HL-60 (cell line): ENCODE results near the gene NR2F1-AS1.

ENCODE experiments used
- GABPA ChIP-seq: IDR thresholded peaks from 2 replicates; pipeline ENCODE4 v1.6.1; 2012; ENCODE audit warnings: low read depth
- POLR2AphosphoS5 ChIP-seq: IDR thresholded peaks from 2 replicates; pipeline ENCODE4 v1.6.1; 2012; ENCODE audit warnings: low read depth
- TF ChIP-seq, protein P1 (sequence below): IDR thresholded peaks from one replicate; pipeline ENCODE4 v1.5.1; 2011; ENCODE audit warnings: low read length, control low read depth, inconsistent platforms; ENCODE audit not compliant: insufficient read depth
- TF ChIP-seq, protein P2 (sequence below): IDR thresholded peaks from 2 replicates; pipeline ENCODE4 v1.6.1; 2012; ENCODE audit warnings: low read depth; ENCODE audit not compliant: insufficient replicate concordance

DNA sequence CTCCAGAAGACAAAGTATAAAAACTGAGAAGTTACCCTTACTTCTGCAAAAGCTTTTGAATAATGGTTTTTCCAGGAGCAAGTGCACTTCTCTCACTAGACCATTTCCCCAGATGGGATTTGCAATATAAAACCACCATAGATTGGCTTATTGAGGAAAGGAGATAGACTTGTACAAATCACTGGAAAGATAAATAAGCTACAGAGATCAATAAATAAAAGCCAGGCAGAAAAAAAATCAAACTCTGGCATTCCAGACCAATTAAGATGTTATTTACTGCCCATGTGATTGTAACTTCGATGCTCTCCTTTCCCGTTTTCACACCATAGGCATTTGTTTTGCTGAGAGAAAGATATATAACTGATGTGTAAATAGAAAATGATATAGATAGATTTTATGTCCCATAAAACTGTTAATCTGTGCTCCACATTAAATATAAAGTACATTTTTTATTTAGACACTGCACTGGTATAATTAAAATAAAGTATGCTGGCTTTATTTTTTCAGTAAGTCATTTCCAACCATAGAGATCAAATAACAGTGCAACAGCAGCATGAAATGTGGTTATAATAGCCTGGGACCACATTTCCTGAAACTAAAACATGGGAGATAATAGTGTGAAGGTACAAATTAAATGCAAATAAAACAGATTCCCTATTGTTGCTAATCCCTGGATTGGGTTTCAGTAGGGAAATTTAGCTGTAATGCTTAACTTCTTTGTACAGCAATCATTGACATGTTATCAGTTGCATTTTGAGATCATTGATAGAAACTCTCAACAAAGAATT is 177.7 kb downstream of the NR2F1-AS1 start:
- TF ChIP-seq, protein P1, sequence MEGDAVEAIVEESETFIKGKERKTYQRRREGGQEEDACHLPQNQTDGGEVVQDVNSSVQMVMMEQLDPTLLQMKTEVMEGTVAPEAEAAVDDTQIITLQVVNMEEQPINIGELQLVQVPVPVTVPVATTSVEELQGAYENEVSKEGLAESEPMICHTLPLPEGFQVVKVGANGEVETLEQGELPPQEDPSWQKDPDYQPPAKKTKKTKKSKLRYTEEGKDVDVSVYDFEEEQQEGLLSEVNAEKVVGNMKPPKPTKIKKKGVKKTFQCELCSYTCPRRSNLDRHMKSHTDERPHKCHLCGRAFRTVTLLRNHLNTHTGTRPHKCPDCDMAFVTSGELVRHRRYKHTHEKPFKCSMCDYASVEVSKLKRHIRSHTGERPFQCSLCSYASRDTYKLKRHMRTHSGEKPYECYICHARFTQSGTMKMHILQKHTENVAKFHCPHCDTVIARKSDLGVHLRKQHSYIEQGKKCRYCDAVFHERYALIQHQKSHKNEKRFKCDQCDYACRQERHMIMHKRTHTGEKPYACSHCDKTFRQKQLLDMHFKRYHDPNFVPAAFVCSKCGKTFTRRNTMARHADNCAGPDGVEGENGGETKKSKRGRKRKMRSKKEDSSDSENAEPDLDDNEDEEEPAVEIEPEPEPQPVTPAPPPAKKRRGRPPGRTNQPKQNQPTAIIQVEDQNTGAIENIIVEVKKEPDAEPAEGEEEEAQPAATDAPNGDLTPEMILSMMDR = no peak
- no peak for TF ChIP-seq GABPA
- no peak for TF ChIP-seq POLR2AphosphoS5
- TF ChIP-seq, protein P2, sequence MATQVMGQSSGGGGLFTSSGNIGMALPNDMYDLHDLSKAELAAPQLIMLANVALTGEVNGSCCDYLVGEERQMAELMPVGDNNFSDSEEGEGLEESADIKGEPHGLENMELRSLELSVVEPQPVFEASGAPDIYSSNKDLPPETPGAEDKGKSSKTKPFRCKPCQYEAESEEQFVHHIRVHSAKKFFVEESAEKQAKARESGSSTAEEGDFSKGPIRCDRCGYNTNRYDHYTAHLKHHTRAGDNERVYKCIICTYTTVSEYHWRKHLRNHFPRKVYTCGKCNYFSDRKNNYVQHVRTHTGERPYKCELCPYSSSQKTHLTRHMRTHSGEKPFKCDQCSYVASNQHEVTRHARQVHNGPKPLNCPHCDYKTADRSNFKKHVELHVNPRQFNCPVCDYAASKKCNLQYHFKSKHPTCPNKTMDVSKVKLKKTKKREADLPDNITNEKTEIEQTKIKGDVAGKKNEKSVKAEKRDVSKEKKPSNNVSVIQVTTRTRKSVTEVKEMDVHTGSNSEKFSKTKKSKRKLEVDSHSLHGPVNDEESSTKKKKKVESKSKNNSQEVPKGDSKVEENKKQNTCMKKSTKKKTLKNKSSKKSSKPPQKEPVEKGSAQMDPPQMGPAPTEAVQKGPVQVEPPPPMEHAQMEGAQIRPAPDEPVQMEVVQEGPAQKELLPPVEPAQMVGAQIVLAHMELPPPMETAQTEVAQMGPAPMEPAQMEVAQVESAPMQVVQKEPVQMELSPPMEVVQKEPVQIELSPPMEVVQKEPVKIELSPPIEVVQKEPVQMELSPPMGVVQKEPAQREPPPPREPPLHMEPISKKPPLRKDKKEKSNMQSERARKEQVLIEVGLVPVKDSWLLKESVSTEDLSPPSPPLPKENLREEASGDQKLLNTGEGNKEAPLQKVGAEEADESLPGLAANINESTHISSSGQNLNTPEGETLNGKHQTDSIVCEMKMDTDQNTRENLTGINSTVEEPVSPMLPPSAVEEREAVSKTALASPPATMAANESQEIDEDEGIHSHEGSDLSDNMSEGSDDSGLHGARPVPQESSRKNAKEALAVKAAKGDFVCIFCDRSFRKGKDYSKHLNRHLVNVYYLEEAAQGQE = no peak
